Left forelimb (tissue), 1 donor: Measurements from ENCODE around the gene SLC6A9.

Experiments
- DNase-seq: peaks from one replicate; pipeline ENCODE4 v3.0.0-alpha.2; 2018; ENCODE audit warnings: low spot score

Gene SLC6A9

DNA sequence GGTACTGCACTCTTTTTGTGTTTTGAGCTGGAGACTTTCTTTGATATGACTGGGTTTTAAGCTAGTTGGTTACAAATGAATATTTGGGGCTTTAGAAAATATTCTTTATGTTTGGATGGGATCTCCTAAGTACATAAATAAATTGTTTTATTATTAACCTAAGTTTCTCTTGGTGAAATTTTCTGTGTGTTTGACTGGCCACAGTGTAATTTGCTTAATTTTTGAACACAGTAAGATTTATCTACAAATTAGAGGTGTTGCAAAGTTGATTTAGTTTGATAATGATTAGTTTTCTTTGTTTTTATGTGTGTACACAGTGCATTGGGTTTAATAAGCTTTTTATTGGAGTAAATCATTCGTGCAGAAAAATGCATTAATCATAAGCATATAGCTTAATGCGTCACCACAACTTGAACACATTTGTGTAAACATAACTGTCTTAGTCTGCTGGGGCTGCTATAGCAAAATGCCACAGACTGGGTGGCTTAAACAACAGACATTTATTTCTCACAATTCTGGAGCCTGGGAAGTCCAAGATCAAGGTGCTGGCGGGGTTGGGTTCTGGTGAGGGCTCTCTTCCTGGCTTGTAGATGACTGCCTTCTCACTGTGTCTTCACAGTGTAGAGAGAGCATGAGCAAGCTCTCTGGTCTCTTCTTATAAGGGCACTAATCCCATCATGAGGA, 17.4 kb upstream of the SLC6A9 start:
- no peak for DNase-seq

DNA sequence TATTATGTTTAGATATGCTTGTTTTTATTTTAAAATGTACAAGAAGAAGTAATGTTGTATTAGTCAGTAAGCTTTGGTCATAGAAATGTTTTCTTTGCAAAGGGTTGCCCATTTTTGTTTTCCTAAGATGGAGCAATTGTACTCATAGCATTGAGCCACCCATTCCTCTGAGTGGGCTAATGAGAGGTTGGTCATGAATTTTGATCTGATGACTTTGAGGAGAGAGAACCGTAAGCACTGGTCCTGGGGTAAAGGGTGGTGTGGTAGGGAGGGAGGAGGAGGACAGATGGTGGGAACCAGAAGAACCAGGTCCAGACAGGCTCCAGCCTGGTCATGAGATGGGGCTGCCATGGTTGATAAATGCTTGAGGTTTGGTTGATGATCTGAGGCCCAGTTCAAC, 15.9 kb upstream of the SLC6A9 start:
- no peak for DNase-seq

DNA sequence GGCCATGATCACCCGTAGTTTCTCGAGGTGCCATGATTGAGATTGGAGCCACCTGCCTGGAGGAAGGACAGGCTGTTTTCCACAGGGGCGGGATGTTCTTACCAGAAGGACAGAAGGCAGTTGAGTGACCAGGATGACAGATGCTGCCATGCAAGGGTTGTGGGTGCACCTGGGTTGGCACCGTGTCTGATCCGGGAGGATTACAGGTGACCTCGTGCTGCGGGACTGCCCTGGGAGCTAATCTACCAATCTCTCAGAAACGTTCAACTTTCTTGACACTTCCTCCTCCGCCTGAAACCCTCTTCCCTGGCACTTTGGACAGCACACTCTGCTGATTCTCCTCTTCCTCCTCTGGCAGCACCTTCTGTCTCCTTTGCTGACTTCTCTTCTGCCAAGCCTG, 13.8 kb upstream of the SLC6A9 start:
- DNase-seq: no peak

DNA sequence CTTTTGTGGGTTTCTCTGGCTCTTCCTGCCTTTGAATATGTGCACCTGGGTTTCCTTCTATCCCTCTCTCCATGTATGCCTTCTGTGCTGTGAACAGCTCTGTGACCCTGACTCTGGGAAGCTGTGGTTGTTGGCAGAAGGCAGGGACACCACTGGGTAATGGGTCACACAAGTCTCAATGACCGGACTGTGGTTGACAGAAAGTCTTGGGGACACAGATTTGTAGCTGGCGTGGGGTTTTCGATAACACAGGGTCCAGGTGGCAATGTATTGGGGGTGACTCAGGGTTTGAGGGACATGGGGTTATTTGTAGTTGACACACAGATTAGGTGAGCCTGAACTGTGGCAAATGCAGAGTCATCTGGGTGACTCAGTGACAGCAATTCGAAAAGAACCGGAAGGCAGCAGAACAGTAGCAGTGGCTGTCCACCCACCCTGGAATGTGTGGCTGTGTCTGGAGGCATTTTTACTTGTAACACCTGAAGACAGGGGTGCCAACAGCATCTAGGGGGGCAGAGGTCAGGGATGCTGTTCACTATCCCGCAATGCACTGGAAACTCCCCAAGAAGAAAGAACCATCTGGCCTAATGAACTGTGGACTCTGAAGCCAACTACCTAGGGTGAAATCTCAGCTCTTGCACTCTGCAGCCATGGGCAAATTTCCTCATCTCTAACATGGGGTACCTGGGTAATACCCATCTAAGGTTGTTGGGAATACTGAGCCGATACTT, 13.0 kb upstream of the SLC6A9 start:
- DNase-seq: no peak

DNA sequence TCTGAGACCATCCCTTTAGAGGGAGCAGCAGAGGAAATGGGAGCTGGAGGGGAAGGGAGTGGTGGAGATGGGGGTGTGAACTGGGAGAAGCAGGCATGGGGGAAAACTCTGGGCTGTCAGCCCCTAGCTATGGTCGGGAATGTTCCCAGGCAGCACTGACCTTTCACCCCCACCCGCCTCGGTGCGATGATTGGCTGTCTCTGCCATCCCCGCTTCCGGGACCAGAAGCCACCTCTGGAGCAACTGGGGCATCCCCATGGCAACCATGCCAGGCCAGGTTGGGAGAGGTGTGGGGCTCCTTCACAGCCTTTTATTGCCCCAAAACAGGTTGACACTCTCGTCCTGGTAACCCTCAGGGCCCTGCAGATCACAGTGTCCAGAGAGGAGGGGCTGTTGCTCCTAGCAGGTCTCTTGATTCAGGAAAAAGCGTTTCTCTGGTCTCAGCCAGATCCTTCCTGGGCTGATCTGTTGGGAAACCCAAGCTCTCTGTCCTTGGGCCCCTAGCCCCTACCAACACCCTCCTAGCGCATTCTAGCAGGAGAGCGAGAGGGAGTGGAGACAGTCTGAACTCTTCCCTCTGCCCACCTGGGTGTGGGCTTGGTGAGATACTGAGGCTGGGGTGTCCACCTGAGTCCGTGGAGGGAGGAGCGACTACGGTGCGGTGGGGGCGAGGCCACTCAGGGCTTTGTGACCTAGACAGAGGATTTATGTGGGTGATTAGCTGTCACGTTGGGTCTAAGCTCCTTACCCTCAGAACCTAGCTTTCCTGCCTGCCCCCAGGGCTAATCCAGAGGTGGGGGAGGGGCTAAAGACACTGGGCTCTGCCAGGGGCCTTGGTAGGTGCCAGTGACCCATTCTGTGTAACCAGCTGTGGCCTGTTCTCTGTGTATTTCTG, 12.2 kb upstream of the SLC6A9 start:
- no peak for DNase-seq

DNA sequence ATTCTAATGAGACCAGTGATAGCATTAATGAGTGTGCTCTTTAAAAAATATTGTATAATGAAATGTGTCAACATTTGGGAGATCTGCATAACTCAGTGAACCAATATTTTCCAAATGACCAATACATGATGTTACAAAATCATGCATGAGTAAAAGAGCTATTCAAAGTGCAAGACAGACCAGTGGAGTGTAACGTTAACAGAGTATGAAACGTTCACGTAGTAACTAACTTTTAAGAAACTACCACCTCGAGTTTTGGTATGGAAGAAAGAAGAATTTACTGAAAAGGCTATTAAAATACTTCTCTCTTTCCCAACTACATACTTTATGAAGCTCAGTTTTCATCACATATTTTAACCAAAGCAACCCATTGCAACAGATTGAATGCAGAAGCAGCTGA, 9.6 kb upstream of the SLC6A9 start:
- no peak for DNase-seq

DNA sequence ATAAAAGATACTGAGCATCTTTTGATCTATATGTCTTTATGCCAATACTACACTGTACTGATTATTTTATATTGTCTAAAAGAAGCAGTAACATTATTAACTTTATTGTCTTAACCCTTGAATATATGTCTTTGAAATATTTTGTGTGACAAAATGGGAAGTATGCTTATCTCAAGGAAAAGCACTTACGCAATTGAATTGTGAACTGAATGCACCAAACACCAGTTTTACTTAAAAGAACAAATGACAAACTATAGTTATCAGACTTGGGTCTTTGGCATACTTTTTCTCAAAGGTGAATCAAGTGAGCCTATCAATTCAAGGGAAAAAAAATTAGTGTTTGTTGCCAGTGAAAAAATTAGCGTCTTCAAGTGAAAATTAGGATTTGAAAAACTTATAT, 9.2 kb upstream of the SLC6A9 start:
- DNase-seq: no peak

DNA sequence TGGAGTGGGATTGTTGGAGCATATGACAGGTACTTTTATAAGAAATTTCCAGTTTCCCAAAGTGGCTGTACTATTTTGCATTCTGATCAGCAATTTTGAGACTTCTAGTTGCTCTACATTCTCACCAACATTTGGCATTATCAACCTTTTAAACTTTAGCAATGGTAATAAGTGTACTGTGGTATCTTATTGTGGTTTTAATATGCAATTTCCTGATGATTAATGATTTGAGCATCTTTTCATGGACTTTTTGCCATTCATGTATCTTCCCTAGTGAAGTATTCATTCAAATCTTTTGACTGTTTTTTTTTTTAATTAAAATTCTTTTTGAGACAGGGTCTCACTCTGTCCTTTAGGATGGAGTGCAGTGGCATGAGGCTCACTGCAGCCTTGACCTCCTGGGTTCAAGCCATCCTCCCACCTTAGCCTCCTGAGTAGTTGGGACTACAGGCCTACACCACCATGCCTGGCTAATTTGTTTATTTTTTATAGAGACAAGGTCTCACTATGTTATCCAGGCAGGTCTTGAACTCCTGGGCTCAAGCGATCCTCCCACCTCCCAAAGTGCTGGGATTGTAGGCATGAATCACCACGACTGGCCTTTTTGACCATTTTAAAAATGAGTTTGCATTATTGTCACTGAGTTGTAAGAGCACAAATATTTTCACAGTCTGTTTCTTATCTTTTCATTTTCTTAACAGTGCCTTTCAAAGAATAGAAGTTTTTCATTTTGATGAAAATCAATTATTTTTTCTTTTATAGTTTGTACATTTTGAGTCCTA, 7.8 kb upstream of the SLC6A9 start:
- DNase-seq: no peak

DNA sequence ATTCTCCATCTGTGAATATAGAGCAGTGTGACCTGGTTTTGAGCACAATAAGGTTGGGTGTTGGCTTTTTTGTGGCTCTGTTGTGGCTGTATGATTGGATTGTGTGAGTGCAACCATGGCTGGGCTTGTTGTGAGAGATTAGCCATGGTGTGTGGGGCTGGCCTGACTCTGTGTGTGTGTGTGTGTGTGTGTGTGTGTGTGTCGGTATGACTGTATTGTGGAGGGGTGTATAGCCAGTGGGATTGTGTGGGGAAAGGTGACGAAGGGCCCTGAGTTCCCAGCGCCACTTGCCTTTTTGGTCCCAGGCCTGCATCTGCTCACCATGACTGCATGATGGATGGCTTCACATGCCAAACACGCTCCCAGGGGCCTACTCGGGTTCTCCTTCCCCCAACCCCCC, 5.9 kb upstream of the SLC6A9 start:
- DNase-seq: no peak

DNA sequence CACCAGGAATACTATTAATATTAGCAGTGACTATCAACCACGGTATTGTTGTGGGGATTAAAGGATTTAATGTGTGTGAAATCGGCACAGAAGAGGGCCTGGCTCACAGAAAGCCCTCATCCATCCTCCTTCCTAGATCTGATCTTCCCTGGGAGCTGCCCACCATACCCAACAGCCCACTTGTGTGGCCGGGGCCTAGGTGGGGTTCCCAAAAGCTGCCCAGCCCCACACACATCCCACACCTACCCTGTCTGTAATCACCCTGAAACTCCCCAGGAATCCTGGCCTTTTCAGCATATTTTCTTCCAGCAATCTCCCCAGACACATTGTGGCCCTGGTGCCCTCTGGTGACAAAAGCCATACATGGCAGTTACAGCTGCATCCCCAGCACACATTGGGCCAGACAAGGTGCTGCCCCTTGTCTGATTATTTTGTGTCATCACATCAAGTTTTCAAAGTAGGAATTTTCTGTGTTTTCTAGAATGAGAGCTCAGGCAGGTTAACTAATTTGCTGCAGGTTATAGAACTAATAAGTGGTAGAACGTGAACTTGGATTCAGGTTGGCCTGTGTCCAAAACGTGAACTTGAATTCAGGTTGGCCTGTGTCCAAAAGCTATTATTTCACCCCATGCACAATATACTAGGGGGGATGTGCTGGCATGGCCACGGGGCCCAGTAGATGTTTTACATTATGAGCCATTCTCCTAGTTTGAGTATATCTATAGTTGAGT, 5.3 kb upstream of the SLC6A9 start:
- DNase-seq: no peak

DNA sequence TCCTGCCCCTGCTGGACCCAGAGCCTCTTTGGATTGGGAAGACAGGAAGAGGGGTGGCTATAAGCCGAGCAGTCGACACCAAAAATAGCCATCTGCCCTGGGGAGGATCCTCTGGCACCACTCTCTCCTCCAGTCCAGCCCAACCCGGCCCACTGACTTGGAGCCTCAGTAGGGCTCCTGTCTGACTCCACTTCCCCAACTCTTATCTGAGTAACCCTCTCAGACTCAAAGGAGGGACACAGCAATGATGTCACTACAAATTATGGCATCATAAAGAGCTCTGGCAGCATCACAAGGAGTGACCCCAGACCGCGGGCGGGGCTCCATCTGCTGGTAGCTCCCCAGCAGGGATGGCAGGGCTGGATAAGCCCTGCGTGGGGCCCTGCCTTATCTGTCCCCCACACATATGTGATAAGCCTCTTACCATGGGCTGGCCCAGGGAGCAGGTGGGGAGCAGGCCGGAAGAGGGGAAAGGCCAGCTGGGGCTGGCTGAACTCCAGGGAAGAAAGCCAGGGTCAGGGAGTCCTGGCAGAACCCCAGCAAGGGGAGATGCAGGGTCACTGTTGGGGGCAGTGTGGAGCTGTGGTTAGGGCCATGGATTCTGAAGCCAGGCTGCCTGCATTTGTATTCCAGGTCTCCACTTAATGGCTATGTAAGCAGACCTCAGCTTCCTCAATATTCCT, 4.6 kb upstream of the SLC6A9 start:
- DNase-seq: no peak

DNA sequence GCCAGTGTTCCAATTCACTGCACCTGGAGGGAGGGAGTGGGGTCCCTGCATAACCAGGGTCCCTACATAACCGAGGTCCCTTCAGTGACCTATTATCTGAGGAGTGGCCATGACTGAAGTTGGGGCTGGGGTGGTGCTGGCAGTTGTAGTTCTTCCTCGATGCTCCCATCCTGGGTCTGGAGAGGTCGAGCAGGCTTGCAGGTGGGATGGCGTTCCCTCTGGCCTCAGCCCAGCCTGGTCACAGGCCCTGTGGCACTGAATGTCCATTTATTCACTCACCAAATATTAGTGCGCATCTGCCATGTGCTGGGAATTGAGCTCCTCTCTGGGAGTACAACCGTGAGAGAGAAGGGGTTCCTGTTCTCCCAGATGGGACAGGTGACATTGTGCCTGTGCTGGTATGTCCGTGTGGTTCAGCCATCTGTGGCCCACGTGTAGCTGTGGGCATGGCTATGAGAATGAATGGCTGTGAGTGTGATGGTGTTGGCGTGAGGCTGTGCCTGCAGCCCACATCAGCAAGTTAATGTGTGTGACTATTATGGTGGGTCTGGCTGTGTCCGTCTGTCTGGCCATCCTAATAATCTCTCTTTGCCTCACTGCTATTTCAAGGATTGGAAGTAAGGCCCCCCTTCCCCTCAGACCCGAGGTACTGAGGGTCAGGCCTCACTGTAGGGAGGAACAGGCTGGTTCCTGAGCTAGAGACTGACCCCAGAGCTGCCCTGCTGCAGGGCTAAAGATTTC, 3.9 kb upstream of the SLC6A9 start:
- DNase-seq: no peak

DNA sequence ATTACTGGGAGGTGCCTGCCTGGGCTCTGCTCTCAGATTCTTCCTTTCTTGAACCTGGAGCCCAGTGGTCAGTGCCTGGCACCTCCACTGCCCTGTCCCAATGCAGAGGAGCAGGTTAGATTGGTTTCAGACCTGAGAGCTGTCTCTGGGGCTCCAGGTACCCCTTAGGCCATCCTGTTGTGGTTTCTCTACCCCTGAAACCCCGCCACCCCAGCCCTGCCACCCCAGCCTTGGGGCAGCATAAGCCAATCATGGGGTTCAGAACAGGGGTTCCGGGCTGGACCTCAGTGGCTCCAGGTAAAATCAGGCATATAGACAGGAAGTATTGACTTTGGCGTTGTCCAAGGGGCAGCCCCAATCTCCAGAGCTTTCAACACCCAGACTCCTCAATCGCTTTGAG, 3.2 kb upstream of the SLC6A9 start:
- DNase-seq: no peak

DNA sequence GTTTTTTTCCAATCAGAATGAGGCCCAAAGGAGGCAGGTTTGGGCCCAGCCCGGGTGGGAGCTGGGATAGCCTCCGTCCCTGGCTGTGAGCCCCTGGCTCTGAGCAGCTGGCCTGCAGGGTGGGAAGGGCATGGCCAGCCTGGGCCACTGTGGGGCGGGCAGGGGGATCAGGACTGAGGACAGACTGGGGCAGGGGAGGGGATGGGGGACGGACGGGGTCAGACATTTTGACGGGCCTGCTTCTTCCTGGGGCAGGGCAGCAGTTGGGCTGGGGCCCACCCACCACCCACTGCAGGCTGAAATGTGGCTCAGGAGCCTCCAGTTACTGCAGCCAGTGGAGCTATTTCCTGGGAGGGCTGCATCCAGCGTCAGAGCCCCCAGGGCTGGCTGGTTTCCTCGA, 2.5 kb upstream of the SLC6A9 start:
- DNase-seq: no peak

DNA sequence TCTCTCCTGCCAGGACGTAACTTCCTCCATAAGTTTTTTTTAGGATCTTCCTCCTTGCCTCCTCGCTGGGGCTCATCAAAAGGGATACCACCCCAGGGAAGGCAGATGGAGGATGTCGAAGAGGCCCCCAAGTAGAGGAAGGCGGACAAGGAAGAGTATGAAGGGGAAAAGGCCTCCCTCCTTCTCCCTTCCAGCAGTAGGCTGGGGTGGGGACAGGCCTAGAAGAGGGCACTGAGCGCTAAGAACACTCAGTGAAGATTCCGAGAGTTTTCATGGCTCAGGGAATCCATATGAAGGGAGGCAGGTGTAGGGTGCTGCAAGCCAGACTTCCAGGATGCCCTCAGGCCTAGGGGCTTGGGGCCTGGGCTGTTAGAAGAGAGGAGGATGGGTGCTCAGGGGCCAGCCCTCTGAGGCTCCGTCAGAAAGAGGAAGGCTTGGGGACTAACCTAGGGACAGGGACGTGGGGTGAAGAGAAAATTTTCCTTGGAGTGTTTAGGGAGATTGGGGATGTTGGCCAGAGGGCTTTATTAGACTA, 1.8 kb upstream of the SLC6A9 start:
- no peak for DNase-seq

DNA sequence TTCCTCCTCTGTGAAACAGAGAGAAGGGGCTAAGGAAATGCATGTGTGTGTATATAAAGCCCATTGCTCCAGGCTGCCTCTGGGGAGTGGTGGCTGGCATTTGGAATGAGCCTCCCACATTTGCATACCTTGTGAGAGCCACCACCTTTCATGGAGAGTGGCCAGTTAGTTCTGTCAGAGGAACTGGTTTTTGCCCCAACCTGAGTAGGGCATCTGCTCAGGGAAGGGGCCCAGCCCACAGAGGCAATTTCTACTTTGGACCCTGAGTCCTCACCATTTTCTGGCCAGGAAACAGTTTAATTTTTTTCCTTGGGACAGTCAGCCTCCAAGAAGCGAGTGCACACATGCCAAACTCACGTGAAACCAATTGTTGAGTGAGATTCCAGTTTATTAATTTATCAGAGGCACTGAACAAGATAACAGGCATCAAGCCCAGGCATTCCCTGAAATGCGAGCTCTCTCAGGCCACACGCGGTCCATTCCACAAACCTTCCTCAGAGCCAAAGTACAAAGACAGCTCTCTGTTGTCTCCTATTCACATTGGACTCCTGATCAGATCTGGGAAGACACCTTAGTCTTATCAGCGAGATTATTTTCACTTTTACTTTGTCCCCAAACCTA, 1.0 kb upstream of the SLC6A9 start:
- DNase-seq: no peak

DNA sequence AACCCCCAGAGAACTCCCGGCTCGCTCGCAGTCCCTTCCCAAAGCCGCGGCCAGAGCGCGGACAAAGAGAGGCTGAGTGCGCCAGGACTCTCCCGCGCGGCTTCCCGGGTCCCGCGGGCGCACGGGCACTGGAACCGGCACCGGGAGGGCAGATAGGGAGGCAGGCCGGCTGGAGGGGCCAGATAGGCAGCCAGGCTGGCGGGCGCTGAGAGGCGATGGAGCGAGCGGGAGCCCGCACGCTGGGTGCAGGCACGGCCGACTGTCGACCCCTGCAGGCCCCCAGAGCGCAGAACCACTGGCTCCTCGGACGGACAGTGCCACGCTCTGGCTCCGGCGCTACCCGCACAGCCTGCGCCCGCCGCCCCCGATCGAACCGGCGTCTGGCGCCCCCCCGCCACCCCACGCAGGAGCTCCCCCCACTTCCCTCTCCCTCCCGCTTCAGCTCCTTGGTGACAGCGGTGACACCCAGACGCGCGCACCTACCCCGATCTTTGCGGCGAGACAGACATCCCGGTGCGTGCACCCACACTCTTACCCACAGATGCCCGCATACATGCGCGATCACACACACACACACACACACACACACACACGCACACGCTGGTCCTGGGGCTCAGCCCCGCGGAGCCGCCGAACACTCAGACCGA, 534 bp downstream of the SLC6A9 start:
- DNase-seq: no peak

DNA sequence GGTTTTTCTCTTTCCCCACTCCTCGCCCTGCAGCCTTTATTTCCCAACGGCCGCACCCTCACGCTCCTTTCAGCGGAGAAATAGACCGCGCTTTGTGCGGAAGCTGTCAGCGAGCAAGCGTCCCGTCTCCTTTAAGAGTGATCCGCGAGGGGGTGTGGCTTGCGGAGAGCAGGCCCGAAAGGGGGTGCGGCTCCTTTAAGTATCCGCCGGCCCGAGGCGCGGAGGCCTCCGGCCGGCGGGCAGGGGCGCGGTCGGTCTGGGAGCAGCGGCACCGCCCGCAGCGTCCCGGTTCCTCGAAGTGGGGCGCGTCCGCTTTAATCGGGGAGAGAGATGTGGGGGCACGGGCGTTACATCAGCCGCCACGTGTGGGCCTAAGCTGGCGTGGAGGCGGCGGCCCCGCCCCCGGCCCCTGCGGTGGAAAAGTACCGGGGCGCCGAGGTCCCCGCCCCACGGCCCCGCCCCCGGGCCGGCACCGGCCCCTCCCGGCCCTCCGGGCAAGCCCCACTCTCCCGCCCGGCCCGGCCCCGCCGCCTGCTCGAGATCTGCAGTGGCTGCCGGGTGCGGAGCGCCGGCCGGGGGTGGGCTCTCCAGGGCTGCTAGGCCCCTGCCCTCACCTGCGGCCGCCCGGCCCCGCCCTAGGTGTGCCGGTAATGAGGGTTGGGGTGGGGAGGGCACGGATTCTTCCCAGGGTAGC, 1.2 kb downstream of the SLC6A9 start:
- peak; percentile 88 for DNase-seq
